Inferior parietal cortex (tissue), 1 donor: ENCODE measurements around the gene CERK.
A peak's percentile ranks its signal among the peaks of the same experiment; 100 is the strongest.

ENCODE experiments used
- DNase-seq: peaks from one replicate; pipeline ENCODE4 v3.0.0-alpha.2; 2016; ENCODE audit errors: extremely low spot score

CERK gene

DNA sequence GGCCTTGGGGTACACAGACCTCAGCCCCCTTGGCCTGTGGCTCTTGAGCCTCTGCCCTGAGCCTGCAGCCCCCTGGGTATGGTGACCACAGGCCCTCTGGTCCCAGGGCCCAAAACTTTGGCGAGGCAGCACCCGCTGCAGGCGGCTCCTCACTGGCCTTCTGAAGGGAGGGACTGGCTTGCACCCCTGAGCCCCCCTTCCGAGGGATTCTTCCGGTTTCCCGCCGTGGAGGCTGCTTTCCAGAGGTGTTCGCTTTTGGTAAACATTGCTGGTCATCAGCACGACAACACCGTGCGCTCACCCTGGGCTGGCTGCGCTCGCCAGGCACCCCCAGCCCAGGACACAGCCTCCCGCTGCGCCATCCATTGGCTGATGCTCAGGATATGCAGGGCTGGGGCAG is 75.8 kb downstream of the CERK start:
- DNase-seq, result no peak

DNA sequence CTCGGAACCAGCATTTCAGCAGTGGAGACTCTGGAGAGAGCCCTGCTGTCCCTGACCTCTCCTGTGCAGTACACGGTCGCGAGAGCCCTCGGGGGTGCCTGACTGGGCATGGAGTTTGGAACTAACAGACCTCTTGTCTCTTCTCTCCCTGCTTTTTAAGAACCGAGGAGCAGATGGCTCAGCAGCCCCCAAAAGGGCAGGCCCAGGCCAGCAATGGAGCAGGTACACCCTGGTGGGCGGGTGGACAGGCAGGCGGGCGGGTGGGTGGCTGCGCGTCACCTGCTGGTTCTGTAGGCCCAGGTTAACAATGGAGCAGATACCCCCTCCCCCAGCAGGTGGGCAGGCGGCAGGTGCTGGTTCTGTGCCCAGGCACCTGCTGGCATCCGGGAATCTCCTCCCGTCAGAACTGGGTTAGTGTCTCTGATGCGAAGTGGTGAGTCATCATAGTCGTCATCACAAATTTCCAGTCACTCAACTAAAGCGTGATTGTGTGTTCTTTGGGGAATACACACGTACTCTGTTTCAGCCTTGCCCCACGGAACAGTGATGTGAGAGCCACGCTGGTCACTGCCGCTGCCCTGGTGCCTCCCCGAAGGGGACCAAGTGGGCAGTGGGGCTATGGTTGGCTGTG is 76.7 kb downstream of the CERK start:
- peak; percentile 61 for DNase-seq

GRCh38 chr22:46660604-46661201 is 77.3 kb downstream of the CERK start:
- DNase-seq, result no peak

DNA sequence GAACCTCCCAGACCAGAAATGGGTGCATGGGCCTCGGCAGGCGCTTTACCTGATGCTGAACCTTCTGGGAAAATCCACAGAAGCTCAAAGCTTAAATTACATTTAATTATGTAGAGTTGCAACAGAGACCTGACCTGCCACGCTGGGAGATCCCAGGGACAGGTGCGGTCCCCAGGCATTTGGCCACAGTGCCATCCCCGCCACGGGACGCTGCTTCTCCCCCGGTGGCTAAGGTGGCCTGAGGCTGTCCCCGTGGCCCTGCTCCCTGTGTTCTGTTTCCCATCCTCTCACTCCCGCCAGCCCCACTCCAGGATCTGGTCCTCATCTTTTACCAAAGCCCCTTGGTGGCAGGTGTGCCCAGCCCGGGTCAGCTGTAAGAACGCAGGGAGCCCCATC is 78.3 kb downstream of the CERK start:
- DNase-seq, result no peak

DNA sequence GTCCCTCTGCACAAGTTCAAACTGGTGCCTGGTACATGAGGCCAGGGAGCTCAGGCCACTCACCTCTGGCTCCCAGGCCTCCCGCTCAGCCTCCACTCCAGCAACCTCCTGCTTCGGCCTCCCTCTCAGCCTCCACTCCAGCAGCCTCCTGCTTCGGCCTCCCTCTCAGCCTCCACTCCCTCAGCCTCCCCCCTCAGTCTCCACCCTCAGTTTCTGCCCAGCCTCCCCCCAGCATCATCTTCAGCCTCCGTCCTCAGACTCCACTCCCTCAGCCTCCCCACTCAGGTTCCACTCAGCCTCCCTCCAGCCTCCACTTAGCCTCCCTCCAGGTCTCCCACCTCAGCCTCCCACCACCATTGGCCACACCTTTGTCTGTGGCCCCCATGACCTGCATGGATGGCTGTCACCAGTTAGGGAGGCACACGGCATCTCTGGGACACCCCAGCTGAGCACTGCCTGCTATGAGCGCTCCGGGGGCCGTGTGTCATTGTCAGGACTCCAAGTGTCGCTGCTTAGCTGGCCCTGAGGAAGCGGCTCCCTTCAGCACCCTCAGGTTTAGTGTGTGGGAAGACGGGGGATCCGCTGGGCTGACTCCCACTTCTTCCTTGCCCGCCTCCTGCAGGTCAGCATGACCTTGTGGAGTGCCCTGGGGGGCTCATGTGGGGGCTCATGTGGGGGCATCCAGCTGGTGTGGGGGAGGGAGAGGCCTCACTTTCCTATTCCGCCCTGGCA is 78.8 kb downstream of the CERK start:
- no peak for DNase-seq

DNA sequence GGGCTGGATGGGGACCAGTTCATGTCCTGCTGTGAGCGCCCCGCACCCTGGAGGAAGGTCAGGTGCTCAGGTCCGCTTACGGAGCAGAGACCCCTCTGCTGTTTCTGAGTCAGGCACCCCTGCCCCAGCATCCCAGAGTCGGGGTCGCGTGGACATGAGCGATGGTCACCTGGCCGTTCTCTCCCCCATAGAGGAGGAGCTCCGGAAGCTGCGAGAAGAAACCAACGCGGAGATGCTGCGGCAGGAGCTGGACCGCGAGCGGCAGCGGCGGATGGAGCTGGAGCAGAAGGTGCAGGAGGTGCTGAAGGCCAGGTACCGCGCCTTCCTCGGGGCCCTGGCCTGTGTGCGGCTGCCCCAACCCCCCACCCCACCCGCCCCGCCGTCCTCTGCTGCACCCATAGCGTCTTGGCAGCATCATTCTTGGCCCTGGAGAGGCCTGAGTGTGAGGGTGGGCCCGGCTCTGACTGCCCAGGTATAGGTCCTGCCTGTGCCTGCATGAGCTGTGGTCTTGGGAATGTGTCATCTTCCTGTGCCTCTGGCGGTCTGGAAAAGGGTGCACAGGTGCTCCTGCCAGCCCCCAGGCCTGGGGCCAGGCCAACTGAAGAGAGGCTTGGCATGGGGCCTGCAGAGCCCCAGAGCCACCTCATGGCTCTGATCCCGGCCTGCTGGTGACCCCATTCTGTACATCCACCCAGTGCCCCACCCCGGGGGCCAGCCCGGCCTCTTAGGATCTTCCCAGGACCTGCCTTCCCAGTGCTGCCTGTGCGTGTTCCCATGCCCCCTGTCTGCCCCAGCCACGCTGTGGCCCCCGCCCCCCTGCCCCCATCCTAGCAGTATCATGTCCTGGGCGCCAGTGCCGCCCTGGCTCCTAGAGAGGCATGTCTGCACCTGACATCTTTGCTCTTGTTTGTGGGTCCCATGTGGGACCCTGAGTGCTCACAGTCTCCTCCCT is 79.8 kb downstream of the CERK start:
- DNase-seq, result no peak

- no peak for DNase-seq
These were observed 80.4 kb downstream of the CERK start for GRCh38 chr22:46657655-46657953.

GRCh38 chr22:46656856-46657654 is 81.0 kb downstream of the CERK start:
- DNase-seq, result no peak

GRCh38 chr22:46655861-46656608 is 82.0 kb downstream of the CERK start:
- no peak for DNase-seq

DNA sequence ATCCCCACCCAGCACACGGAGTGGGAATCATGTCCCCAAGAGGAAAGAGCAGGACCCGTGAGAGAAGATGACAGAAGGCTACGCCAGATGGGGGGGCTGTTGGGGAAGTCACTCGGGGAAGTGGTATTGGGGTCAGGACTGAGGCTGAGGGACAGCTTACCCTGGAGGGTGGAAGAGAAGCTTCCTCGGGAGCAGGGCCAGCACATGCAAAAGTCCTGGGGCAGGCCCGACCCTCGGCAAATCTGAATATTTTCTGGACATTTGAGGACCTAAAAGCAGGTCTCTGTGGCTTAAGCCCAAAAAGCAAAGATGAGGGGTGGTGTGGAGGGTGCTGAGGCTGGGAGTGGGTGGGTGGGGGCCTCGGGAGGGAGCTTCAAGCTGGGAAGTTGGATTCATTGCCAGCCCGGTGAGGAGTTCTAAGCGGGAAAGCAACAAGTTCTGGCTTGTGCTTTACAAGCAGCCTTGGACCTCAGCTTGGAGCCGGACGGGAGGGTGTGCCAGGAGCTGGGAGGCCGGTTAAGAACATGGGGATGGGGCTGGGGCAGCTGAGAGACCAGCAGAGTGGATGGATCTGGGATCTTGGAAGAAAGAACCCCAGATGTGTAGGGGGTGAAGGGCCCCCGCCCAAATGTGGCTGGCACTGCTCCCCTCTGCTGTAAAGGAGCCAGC is 83.0 kb downstream of the CERK start:
- no peak for DNase-seq

GRCh38 chr22:46654426-46654825 is 83.6 kb downstream of the CERK start:
- DNase-seq, result no peak

DNA sequence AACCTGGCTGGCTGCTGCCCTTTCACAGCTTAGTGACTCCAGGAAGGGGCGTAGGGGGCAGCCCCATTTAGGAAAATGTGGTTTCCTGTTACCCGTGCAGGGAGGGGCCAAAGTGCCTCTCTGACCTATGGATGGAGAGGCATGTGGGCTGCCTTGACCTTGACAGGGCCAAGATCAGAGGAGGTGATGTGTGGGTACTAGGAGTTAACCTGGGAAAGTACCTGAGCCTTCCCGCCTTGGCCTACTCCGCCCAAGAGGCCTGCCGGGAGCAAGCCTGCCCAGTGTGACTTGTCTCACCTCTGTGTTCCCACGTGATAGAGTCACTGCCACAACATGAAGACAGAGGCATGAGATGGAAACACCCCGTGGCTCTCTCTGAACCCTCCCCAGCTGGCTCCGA is 84.5 kb downstream of the CERK start:
- no peak for DNase-seq

DNA sequence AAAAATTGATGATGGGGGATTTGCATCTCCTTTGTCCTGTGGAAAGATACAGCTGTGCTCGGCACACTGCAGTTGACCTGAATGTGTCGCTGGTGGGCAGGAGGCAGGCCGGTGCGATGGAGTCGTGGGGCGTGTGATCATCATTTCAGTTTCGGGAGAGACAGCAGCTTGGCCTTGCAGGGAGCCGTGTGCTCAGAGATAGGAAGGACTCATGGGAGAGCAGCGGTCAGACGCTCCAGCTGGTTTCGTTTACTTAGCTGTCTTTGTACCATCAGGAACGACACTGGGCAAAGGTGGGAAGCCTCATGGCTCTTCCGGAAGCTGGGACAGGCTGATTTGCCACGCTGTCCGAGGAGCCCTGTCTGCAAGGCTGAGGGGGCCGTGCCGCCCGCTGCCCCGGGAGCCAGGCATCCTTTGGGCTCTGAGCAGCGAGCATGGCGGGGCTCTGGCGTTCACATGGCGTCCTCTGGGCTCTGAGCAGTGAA is 85.2 kb downstream of the CERK start:
- no peak for DNase-seq

DNA sequence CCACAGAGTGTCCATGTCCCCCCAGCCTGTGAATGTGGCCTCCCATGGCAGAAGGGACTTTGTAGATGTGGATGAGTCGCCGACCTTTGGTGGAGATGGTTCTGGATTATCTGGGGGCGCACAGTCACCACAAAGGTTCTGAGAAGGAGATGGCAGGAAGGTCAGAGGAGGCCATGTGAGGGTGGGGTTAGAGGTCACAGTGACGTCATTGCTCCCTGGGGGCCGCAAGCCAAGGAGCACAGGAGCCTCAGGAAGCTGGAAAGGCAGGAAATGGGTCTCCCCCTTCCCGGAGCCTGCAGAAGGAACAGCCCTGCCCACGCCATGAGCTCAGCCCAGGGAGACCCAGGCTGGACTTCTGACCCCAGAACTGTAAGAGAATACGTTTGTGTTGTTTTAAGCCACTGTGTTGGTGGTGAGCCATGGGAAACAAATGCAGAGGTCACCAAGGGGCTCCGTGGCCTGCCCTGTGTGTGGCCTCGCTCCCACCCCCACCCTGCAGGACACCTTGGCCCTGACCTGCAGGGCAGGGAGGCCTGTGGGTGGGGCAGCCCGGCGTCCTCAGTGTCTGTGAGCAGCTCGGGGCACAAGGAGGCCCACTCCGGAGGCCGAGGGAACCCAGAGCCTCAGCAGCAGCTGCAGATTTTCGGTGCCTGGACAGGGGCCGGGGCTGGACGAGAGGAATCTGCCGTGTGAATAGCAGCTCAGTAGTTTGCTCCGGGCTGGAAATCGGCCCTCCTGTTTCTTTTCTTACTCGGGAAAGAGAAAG is 85.8 kb downstream of the CERK start:
- DNase-seq, result no peak

GRCh38 chr22:46651316-46651715 is 86.7 kb downstream of the CERK start:
- no peak for DNase-seq

DNA sequence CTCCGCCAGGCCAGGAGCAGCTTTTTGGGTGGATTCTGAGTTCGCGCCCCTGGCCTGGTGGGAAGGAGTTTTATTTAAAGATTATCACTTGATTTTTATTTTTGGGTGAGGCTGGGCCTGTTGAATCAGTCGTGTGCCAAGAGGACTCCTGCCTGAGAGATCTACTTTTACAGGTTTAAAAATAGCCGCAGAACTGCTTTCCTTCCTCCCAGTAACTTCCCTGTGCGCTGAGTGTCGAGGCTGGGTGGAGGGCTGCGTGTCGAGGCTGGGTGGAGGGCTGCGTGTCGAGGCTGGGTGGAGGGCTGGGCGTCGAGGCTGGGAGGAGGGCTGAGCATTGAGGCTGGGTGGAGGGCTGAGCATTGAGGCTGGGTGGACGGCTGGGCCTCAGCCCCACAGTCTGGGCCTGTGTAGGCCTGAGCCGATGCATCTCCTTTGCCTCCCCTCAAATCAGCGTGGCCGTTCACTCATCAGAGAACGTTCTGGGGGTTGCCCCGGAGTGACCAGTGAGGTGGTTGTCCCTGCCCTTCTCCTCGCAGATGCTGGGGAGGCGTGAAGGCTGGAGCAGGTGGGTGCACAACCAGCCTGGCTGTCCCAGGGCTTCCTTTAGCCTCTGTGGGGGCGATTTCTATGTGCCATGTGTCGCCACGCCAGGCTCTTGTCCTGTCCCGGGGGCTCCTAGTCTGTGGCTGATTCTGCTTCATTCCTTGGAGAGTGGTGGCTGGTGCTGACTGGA is 87.8 kb downstream of the CERK start:
- DNase-seq, result no peak

DNA sequence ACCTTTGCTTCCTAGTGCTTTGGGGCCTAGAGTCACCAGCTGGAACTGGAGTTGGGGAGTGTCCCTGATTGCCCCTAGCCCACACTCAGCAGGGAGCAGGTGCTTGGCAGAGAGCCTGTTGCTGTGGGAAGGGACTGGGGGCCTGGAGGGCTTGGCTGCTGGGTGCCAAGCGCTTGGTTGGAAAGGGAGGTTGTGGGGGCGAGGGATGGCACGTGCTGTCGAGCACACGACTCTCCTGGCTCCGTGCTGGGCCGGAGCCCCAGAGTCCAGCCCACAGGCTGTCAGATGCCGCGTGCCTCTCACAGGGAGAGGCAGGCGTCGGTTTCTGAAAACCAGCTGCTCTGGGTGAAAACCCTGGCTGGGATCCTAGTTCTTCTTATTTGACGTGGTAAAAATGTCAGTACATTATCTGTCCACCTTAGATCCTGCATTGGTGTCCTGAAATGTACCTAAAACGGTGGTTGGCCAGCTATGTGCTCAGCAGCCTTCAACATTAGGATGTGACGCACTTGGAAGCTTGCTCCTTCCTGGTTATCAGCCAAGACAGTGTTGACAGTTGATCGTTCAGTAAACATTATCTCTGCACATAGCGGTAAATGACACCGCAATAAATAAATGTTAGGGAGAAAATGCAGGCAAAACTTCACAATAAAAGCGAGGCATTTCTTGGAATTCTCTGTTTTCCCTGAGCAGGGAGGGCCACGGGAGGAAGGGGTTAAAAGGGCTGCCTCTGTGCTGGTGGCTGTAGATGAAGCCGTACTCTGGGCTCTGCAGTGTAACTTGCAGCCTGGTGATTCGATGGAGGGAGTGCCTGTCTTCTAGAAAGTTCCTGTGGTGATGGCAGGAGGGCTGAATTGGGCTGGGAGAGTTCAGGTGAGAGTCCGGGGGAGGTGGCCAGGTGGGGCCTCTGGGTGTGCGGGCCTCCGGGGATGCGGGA is 88.6 kb downstream of the CERK start:
- DNase-seq, result peak; percentile 37
